ENCODE data around the gene GJB5. TPM values are rescaled to one million over a fixed set of nuclear protein-coding genes. Genes with fewer than 3 reads are reported as not detected.

GJB5 gene
- total RNA-seq, 1 experiment from 2014 or later = 18.1 TPM

- no peak for TF ChIP-seq CTCF (conservative IDR thresholded peaks at IDR 0.05)
- TF ChIP-seq EZH2 (IDR thresholded peaks at IDR 0.05; ENCODE audit: low read depth) = no peak
- Histone ChIP-seq H3K27ac (no peak overlapping the region), H3K9me3 (ENCODE audit: insufficient read depth, low read depth) (no peaks in the 10 kb centered on the region), H3K9me2 (ENCODE audit: insufficient read depth) (no peaks in the 10 kb centered on the region), H4K20me1 (ENCODE audit: insufficient read depth) (no peaks in the 10 kb centered on the region), H3K36me3 (ENCODE audit: low read depth) (no peaks in the 10 kb centered on the region), H3K4me1 (replicated peaks; ENCODE audit: insufficient read depth) (no peaks in the 10 kb centered on the region), H3K4me2 (no peak overlapping the region), H3K79me2 (ENCODE audit: low read depth) (no peaks in the 10 kb centered on the region), H3K4me3 (no peak overlapping the region), H3F3A (ENCODE audit: insufficient read depth, low read depth) (no peaks in the 10 kb centered on the region), H3K27me3 (ENCODE audit: insufficient read depth, low read depth) (no peaks in the 10 kb centered on the region), H2AFZ (no peak overlapping the region)
- ChIA-PET CTCF (interaction anchor here (0.8 kb wide), 1 partner anchor 106 kb away, joined by 3 read pairs; no protein-coding TSS in a partner anchor), POLR2A (ENCODE audit: unreplicated experiment) (no interaction called here)
- DNase-seq = no peak
- intact Hi-C loops (cut with micrococcal nuclease; ENCODE audit: unreplicated experiment) = no loop called here
- no TSS peak for BruUV-seq (replicated peaks)
Measured at GRCh38 chr1:34746101-34746500, 8.7 kb upstream of the GJB5 start.

GRCh38 chr1:34746785-34747637, 7.8 kb upstream of the GJB5 start:
- BruUV-seq (replicated peaks) = no TSS peak
- POLR2A ChIA-PET (ENCODE audit: unreplicated experiment) = no interaction called here
- no peak overlapping the region for H3K4me2 ChIP-seq

GRCh38 chr1:34747638-34747941, 7.3 kb upstream of the GJB5 start:
- ChIA-PET CTCF (no interaction called here), POLR2A (ENCODE audit: unreplicated experiment) (no interaction called here)
- intact Hi-C loops (cut with micrococcal nuclease; ENCODE audit: unreplicated experiment) = no loop called here
- H3K36me3 ChIP-seq (ENCODE audit: low read depth) = no peaks in the 10 kb centered on the region
- no peaks in the 10 kb centered on the region for H3K9me2 ChIP-seq (ENCODE audit: insufficient read depth)
- H3K4me1 ChIP-seq (replicated peaks; ENCODE audit: insufficient read depth) = peaks cover under 1% of the 10 kb centered on the region; the same call in 1 of the 2 replicates
- no peak overlapping the region for H3K27ac ChIP-seq
- H3F3A ChIP-seq (ENCODE audit: insufficient read depth, low read depth) = no peaks in the 10 kb centered on the region; the same call in 1 of the 2 replicates
- no peaks in the 10 kb centered on the region for H3K9me3 ChIP-seq (ENCODE audit: insufficient read depth, low read depth)
- no peaks in the 10 kb centered on the region for H3K79me2 ChIP-seq (ENCODE audit: low read depth)
- no peak overlapping the region for H2AFZ ChIP-seq
- no peak overlapping the region for H3K4me3 ChIP-seq
- no peaks in the 10 kb centered on the region for H3K27me3 ChIP-seq (ENCODE audit: insufficient read depth, low read depth)
- H4K20me1 ChIP-seq (ENCODE audit: insufficient read depth) = no peaks in the 10 kb centered on the region
- BruUV-seq (replicated peaks) = no TSS peak
- no peak for DNase-seq
- TF ChIP-seq EZH2 (IDR thresholded peaks at IDR 0.05; ENCODE audit: low read depth) = no peak
- TF ChIP-seq CTCF (conservative IDR thresholded peaks at IDR 0.05) = no peak
- H3K4me2 ChIP-seq = no peak overlapping the region

More at GRCh38 chr1:34746785-34747637, 7.8 kb upstream of the GJB5 start:
- Histone ChIP-seq H3K9me3 (ENCODE audit: insufficient read depth, low read depth) (no peaks in the 10 kb centered on the region), H3K9me2 (ENCODE audit: insufficient read depth) (no peaks in the 10 kb centered on the region), H3K79me2 (ENCODE audit: low read depth) (no peaks in the 10 kb centered on the region), H3K4me1 (replicated peaks; ENCODE audit: insufficient read depth) (no peaks in the 10 kb centered on the region), H3K27me3 (ENCODE audit: insufficient read depth, low read depth) (no peaks in the 10 kb centered on the region), H3K4me3 (no peak overlapping the region), H3K27ac (no peak overlapping the region), H2AFZ (no peak overlapping the region), H3K36me3 (ENCODE audit: low read depth) (no peaks in the 10 kb centered on the region), H4K20me1 (ENCODE audit: insufficient read depth) (no peaks in the 10 kb centered on the region), H3F3A (ENCODE audit: insufficient read depth, low read depth) (no peaks in the 10 kb centered on the region)
- no peak for TF ChIP-seq EZH2 (IDR thresholded peaks at IDR 0.05; ENCODE audit: low read depth)
- TF ChIP-seq CTCF (conservative IDR thresholded peaks at IDR 0.05) = no peak
- DNase-seq = no peak
- intact Hi-C loops (cut with micrococcal nuclease; ENCODE audit: unreplicated experiment) = no loop called here
- CTCF ChIA-PET = interaction anchor here (0.6 kb wide), 1 partner anchor 35 kb away, joined by 3 read pairs; no protein-coding TSS in a partner anchor
